Stimulated activated CD4-positive, alpha-beta T cell treated with anti-CD3 and anti-CD28 coated beads, Interleukin-12 subunit alpha, Interleukin-12 subunit beta, amount 100 ng/mL, for 4 hours (primary cell): ENCODE data around the gene KIF17.
"Not testable (repeated sequence)": the region's sequence is repeated elsewhere in the genome, so short reads cannot be mapped to it uniquely, and the experiment has no call there.

Experiments
- DNase-seq: peaks from one replicate; pipeline ENCODE4 v3.0.0-alpha.2; 2020

The KIF17 gene

DNA sequence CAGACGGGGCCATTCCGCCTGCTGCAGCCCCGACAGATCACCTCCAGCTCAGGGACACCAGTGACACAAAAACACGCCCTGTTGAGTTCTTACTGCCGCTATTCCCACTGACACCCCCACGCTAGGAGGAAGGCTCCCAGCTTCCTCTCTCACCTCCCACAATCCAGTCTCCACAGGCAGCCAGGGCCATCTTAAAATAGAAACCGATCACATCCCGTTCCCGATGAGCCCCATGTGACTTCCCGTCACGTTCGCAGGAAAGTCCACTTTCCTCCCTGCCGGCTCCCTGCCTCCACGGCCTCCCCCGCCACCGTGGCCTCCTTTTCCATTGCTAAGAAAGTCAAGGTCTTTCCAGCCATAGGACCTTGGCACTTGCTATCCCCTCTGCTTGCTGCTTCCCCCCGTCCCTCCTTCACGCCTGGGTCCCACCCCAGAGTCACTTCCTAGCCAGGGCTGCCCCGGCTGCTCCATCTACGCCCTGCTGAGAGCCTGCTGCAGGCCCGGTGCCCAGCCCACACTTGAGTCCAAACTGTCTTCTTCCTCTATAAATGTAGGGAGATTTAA, 32.6 kb downstream of the KIF17 start:
- no peak for DNase-seq

DNA sequence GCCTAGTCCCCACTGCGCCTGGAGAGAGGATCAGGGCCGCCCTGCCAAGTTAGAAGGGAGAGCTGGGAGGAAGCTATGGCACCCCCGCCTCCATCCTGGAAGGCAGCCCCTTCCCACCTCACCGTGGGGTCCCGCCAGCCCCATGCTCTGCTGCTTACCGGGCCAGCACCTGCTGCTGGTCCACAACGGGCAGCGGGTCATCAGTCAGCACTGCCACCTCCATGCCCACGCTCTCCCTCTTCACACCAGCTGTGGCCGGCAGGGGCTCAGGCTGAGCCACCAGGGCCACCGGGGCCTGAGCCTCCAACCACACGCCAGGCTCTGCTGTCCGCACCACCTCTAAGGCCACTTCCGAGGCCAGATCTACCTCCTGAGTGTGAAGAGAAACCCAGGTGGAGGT, 33.2 kb downstream of the KIF17 start:
- no peak for DNase-seq

DNA sequence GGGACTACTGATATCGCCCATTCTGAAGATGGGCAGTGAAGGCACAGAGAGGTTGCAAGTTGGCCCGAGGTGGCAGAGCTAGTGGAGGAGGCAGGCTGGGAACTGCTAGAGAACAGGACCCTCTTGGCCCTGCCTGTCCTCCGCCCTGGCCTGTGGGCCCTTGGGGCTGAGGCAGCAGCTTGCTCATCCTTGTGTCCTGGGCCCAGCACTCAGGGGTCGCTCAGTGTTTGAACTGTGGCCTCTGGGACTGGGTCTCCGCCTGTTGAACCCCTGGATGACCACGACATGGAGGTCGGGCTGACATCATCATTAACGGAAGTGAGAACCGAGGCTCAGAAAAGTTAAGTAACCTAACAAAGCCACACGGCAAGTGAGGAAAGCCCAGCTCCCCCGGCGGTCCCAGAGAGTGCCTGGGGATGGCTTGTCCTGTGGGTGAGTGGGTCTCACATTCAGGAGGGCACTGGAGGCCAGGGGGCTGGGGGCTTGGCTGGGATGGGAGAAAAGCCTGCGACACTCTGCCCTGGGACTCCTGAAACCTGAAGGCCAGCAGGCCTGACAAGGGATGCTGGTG, 33.7 kb downstream of the KIF17 start:
- no peak for DNase-seq

DNA sequence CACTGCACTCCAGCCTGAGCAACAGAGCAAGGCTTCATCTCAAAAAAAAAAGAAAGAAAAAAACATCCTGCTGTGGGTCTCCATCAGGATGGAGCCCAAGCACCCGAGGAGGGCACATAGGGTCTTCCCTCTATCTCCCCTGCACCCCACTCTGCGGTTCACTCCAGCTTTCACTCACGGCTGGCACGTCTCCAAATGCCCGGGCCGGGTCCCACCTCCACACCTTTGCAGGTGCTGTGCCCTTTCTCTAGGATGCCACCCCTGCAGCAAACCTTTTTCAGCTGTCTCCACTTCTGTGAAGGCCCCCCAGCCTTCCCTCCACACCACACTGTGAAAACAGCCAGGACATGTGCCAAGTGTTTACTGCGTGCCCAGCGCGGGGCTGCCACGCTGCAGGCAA, 34.2 kb downstream of the KIF17 start:
- no peak for DNase-seq

DNA sequence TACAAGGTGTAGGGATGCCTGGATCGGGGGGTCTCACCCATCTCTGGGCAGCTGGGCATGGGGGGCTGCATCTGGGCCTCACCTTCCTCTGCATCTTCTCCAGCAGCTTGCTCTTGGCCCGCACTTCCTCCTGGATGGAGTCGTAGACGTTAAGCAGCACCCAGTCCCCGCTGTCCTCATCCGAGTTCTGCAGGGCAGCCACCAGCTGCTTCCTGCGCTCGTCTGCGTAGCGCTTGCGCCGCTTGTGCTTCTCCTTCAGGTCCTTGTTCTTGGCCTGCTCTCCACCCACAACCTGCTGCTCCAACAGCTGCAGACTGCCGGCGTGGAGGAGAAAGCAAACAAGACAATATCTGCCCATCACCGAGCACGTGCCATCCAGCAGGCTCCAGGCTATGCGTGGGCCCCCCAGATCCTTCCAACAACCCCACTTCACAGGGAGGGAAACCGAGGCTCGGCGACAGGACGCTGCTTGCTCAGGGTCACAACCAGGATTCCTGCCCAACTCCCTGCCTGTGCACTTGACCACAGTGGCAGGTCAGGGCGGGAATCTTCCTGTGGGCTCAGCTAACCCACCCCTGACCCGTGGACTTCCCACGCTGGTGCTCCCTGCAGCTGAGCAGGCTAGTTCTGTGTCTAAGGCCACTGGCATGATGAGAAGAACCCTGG, 35.1 kb downstream of the KIF17 start:
- no peak for DNase-seq

DNA sequence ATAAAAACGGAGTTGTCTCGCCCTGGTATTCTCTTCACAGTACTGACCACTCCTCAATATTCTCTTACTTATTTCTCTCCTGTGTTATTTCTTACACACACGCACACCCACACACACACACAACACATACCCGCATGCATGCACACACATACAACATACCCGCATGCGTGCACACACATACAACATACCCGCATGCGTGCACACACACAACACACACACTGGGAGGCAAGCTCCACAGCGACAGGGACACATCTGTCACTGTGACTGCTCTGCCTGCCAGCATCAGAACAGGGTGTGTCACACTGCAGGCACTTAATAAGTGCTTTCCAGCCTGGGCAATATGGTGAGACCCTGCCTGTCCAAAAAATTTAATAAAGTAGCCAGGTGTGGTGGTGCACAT, 35.8 kb downstream of the KIF17 start:
- no peak for DNase-seq

DNA sequence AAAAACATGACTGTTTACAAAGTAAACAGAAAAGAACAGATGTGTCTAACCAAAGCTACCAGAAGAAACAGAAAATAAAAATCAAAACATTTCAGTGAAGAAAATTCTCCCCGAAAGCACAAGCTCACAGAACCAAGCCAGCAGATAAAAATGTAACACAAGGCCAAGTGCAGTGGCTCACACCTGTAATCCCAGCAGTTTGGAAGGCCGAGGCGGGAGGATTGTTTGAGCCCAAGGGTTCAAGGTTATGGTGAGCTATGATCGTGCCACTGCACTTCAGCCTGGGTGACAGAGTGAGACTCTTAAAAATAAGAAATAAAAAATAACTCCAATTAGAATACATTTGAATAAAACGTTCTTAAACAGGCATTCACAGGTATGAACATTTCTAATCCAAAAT, 37.5 kb downstream of the KIF17 start:
- no peak for DNase-seq

DNA sequence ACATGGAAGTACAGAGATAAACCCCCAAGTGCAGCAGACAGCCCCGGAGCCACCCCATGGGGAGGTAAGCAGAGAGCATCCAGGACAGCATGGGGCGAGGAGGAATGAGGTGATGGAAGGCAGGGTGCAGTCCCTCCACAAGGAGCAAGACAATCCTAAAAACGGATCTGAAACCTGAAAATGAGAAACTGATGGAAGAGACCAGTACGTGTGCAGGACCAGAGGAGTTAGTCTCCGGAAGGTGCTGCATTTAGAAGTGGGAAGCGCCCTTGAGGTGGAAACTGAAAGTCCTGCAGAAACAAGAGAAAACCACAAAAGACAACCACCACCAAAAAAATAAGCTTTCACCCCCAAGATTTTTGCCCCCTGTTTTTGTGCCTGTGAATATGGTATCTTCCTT, 39.2 kb downstream of the KIF17 start:
- no peak for DNase-seq

DNA sequence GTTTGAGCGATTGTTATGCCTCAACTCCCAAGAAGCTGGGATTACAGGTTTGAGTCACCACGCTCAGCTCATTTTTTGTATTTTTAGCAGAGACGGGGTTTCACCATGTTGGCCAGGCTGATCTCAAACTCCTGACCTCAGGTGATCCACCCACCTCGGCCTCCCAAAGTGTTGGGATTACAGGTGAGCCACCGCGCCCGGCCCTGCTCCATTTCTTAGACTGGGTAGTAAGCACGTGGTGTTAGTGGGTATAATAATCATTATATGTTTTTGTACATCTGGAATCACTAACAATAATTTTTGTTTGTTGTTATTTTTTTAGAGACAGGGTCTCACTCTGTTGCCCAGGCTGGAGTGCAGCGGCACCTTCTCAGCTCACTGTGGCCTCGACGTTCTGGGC, 44.2 kb downstream of the KIF17 start:
- not testable (repeated sequence) for DNase-seq

DNA sequence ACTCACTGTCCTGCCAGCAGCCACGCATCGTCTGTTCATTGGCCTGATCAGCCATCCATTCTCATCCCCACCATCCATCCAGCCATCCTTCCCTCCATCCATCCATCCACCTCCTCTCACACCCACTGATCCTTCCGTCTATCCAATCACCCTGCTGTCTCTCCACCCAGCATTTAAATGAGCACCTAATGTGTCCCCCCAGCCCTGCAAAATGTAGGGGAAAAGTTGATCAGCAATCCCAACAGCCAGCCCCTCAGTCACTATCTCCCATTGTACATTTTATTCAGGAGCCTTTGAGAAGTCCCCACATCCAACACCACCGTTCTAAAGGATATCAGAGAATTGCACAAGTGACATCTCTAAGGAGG, 45.6 kb downstream of the KIF17 start:
- no peak for DNase-seq

DNA sequence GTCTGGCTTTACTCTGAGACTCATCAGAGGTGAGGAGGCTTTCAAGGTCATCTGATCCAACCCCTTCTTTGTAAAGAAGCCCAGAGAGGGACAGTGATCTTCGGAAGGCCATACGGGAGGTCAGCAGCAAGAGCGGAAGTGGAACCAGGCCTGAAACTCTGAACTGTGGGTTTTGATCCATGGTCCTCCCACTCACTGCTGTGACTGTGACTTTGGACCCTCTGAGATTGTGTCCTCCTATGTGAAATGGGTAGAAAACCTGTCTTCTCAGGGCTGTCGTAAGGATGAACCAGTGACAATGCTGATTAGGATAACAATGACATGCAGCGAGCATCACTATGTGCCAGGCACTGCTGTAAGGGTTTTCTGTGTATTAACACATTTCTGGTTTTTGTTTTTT, 46.9 kb downstream of the KIF17 start:
- no peak for DNase-seq

DNA sequence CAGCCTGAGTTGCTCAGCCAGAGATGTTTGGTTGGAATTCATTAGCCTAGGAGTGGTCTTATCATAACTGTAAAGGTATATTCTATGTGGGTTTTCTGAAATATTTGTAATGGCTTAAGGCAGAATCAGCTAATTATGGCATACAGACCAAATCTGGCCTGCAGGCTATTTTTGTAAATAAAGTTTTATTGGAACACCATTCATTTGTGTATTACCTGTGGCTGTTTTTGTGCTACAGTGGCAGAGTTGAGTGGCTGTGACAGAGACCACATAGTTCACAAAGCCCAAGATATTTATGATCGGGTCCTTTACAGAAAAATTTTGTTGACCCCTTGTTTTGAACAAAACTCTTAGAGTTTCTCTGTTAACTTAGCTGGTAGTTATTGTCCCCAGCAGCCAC, 49.2 kb downstream of the KIF17 start:
- DNase-seq = no peak

DNA sequence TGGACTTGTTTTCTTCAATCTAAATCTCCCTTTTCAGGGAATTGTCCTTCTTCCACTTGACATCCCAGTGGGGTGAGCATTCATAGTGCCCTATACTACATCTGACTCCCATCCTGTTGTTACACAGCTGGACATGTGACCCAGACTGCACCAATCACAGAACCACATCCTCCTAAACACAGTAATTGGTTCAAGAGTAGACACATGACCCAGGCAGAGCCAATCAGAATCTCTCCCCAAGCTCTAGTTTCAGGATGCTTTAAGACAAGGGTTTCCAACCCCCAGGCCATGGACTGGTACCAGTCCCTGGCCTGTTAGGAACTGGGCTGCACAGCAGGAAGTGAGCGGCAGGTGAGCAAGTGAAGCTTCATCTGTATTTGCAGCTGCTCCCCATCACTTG, 51.0 kb downstream of the KIF17 start:
- DNase-seq = no peak

DNA sequence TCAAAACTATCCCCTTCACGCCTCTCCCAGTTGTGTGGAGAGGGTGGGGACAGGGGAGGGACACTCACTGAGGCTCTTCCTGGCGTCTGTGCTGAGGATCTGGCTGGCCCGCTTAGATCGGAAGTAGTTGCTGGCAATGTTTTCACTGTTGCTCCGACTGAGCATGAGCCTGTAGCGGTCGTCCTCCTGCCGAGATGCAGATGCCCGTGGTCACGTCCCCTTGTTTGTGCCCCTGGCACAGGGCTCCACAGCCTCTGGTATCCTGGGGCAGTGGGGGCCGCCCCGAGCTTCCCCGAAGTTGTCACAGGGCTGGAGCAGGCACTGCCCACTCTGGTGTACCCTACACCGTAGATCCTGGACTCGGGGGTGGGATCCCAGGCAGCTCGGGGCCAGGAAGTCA, 51.7 kb downstream of the KIF17 start:
- DNase-seq = no peak

DNA sequence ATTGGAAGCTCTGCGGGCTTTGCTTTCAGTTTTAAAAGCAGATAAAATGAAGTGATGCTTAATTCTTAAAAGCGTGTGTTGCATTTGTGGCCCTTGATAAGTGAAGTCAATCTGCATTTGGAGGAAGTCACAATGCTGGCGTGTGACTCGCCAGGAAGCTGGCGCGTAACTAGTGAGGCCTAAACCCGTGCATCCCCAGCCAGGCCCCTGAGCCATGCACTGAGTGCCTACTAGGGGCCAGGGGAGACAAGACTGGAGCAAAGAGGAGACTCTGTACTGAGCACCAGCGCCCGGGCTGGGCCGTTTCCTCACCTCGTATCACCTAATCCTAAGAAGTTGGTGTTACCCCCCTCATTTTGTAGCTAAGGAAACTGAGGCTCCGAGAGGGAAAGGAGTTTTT, 52.1 kb downstream of the KIF17 start:
- no peak for DNase-seq

DNA sequence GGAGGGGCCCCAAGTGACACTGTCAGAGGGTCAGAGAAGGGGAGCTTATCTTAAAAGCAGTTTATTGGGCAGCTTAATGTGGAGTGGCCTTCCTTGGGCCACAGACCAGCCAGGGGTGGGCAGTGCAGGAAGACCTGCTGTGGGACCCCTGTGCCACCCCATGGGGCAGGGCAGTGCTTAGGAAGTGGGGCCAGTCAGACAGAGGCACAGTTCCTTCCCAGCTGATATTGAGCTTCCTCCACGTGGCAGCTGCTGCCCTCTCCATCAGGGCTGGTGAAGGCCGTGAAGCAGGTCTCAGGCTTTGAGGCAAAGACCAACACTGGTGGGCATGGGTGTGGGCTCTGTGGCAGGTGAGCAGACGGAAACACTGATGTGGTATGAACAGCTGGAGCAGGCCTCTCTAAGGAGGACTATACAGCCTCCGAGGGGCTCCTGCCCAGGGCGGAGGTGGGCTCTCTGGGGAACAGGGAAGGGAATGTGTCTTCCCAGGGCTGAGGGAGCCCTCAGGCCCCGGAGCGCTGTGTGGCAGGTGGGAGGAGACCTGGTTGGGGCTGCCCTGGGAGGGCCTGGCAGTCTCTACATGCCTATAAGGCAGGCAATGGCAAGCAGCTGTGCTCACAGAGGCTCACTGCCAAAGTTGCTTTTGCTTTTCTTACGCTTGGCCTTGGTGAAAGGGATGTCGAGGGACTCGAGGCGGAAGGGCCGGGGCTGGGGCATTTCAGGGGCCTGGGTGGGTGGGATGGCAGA, 53.7 kb downstream of the KIF17 start:
- no peak for DNase-seq

DNA sequence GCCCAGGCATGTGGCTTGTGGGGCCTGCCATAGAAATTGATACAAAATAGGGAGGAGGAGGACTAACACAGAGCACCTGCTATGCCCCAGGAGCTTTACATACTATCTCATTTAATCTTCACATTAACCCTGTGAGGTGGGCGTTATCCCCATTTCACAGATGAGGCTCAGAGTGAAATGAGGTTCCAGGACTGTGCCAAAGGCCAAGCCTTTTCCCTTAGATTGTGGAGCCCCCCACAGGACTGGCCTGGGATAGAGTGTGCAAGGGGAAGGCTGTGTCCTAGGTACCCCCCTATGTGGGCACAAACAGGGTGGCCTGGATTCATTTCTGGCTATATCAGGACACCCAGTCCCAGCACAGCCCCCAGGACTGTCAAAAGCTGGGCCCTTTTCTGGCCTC, 54.4 kb downstream of the KIF17 start:
- DNase-seq = no peak

DNA sequence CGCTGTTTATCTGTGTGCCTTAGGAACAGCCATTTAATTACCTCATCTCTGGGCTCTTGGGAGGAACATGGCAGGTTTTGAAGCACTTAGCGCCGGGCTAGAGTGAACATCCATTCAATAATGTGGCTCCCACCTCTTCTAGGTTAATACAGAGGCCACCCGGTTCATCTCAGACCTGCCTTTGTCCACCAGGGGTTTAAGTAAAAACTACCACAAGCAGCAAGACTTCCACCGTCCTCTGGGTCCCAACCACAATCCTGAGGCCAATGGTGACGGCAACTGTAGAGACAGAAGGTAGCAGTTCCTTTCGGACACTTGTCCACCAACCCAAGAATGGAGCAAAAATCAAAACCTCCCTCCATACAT, 55.7 kb downstream of the KIF17 start:
- DNase-seq = no peak

DNA sequence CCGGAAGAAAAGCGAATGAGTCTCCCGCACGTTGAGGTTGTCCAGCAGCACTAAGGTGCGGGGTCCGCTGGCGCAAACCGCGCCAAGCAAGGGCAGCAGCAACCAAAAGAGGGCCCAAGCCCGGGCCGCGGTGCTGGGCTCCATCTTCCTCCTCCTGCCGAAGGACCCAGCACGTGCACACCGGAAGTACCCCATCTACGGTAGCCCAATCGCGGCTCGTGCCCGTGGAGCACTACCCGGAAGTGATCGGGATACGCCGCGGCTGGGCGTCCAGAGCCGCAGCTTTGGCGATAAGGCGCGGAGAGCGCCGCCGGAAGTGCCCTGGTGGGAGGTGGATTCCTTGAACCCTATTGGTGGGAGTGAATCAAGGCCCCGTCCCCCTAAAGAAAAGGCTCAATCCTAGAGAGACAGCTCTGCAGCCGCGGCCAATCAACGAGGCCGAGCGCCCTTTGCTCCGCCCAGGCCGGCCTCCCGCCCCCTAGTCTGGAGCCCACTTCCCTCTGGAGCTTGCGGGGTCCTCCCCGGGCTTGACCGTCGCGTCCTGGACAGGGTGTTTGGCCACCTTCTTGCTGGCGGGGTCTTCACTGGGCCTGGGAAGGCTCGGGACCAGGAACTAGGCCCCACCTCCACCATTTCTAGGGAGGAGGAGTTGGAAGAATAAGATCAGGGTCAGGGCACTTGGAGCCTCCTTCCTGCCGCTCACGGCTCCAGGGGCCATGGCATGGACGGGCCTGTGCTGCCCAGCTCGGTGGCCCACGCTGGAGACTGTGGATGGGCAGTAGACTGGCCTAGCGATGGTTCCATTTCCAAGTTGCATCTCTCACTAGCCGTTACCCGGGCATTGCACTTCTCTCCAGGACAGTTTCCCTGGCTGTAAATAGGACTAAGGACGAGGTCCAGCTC, 56.3 kb downstream of the KIF17 start, which contains the start of gene DDOST:
DDOST (minus strand) TSS at position 163 of the 903 bp plus-strand sequence; CDS start at position 144, 19 bp downstream.
- DNase-seq = peak; percentile 93

DNA sequence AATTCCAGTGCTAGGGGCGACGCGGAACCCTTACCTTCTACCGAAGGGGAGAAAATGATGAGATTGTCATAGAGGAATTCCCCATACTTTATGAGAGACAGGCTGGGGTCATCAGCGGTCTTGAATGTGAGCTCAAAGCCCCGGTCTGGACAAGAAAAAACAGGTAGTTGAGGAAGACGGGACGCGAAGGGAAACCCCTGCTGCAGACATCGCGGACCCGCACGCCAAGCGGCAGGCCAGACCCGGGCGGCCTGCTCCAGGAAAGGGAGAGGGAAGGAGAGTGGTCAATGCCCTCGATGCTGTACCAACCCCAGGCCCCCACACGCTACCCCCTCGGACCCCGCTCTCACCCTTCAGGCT, 57.0 kb downstream of the KIF17 start:
- DNase-seq = no peak

DNA sequence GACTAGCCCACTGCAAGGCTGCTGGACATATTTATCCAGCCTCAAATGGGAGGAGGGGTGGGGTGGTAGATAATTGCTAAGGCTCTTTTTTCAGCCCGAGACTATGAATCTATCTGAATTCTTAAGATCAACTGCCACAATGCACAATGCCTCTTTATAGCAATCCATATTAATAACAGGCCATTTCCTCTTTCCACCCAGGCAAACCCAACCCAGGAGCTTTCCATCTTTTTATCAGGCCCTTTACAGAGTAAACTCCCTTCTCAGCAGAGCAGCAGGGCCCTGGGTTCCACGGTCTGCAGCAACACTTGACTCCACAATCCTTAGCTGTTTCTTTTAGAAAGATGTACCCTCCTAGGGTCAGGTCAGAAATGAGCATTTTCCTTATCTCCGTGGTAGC, 57.4 kb downstream of the KIF17 start:
- no peak for DNase-seq

DNA sequence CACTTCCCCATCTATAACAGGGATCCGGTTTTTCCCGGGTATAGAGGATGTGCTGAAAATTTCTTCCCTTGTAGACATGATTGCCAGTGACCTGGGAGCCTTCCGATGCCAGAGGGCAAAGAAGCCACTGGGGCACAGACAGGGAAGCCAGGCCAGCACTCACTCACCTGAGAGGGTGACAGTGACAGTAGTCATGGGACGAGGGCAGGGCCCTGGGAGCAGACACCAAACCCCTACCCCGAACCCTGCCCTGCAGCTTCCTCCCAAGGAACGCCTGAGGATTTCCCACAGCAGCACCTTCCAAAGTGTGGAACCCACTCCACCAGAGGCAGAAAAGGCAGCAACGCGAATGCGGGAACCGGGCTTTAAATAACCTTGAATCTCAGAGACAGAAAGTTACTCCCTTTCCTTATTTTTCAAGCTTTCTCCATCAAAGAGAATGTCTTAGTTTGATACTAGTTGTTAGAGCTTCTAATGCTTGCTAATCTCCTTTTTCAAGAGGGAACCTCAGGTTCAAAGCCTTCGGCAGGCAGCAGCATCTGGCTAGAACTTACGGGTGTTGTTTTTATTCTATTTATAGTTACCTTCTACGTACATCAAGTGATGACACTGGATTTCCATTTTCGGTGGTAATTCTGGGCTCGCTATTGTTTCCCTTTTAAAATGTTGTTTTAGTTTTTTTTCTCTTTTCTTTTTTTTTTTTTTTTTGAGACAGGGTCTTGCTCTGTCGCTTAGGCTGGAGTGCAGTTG, 59.5 kb downstream of the KIF17 start:
- DNase-seq = no peak

DNA sequence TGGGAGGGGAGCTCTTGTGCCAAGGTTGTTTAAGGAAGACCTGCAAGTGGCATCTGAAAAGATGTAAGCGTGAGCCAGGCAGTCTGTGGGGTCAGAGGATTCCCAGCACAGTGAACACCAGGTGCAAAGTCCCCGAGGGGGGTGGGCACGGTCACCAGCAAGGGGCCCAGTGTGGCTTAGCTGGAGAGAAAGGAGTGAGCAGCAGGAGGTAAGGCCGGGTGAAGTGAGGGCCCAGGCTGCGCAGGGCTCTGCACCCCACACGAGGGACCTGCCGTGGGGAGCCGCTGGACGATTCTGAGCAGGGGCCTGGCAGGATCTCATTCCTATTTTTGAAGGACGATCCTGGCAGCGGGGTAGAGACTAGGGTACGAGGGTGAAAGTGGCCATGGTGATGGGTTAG, 60.8 kb downstream of the KIF17 start:
- no peak for DNase-seq
